Left lobe of liver (tissue), 2 donors: ENCODE results near the gene UBE2N. TPM values are rescaled to one million over a fixed set of nuclear protein-coding genes. Genes with fewer than 3 reads are reported as not detected.

Experiments
- ATAC-seq: fragments of 200-7000 bp; cut with Tn5 transposase; one replicate; pipeline ENCODE4 v1.9.1; 2020; ENCODE audit warnings: mild to moderate bottlenecking, moderate library complexity
- DNase-seq: peaks from one replicate; pipeline ENCODE4 v3.0.0-alpha.2; 2020; ENCODE audit warnings: low spot score
- total RNA-seq: library from RNA; stranded (reverse); gene quantifications from one replicate; pipeline ENCODE4 v1.2.1, GENCODE V29; 2021
- donor health status: DM: no; HTN: no; CAD: no; lungs with moderate emphysema.
- donor health status: DM: no; HTN: yes; CAD: no.

Gene UBE2N
- 25.1 TPM for total RNA-seq

GRCh38 chr12:93441617-93442410 is at the start of gene UBE2N:
Gene UBE2N, minus strand, starts transcription at chr12:93441947. Its CDS starts 63 bp downstream, at chr12:93441884.
- DNase-seq (peak; percentile 98), ATAC-seq (peak; percentile 95)

GRCh38 chr12:93484315-93484981 is 42.7 kb upstream of the UBE2N start:
- ATAC-seq (peak; percentile 54), DNase-seq (no peak)

GRCh38 chr12:93483151-93483807 is 41.5 kb upstream of the UBE2N start:
- DNase-seq (no peak), ATAC-seq (no peak)

GRCh38 chr12:93482721-93483120 is 41.0 kb upstream of the UBE2N start:
- DNase-seq (no peak), ATAC-seq (no peak)

GRCh38 chr12:93476555-93476954 is 34.8 kb upstream of the UBE2N start:
- ATAC-seq (peak; percentile 66), DNase-seq (no peak)

- DNase-seq (no peak), ATAC-seq (no peak)
Observed at GRCh38 chr12:93469386-93469785, 27.6 kb upstream of the UBE2N start.

- peak; percentile 4 for ATAC-seq
Observed at GRCh38 chr12:93468008-93468371, 26.2 kb upstream of the UBE2N start.

GRCh38 chr12:93467351-93468007 is 25.7 kb upstream of the UBE2N start, which contains the start of gene MRPL42:
Gene MRPL42, plus strand, starts transcription at chr12:93467514. Its CDS starts 1,772 bp downstream, at chr12:93469286.
- DNase-seq (peak; percentile 95), ATAC-seq (peak; percentile 98)

More at GRCh38 chr12:93468008-93468371, 26.2 kb upstream of the UBE2N start:
- DNase-seq = no peak

GRCh38 chr12:93466625-93467350 is 25.0 kb upstream of the UBE2N start:
- ATAC-seq = no peak
- DNase-seq = no peak

- ATAC-seq (no peak), DNase-seq (no peak)
Observed at GRCh38 chr12:93465841-93466240, 24.1 kb upstream of the UBE2N start.

GRCh38 chr12:93461503-93461902 is 19.8 kb upstream of the UBE2N start:
- ATAC-seq (no peak), DNase-seq (no peak)

- no peak for ATAC-seq
Observed at GRCh38 chr12:93460902-93461301, 19.2 kb upstream of the UBE2N start.

GRCh38 chr12:93460003-93460402 is 18.3 kb upstream of the UBE2N start:
- ATAC-seq = no peak
- no peak for DNase-seq

More at GRCh38 chr12:93460902-93461301, 19.2 kb upstream of the UBE2N start:
- DNase-seq = no peak

GRCh38 chr12:93459097-93459496 is 17.4 kb upstream of the UBE2N start:
- no peak for DNase-seq
- ATAC-seq = no peak

GRCh38 chr12:93456077-93456476 is 14.3 kb upstream of the UBE2N start:
- ATAC-seq (no peak), DNase-seq (no peak)

GRCh38 chr12:93453633-93454032 is 11.9 kb upstream of the UBE2N start:
- ATAC-seq (no peak), DNase-seq (no peak)

- no peak for DNase-seq
- no peak for ATAC-seq
Observed at GRCh38 chr12:93451423-93452158, 9.8 kb upstream of the UBE2N start.

- DNase-seq = no peak
- no peak for ATAC-seq
Observed at GRCh38 chr12:93449277-93449676, 7.5 kb upstream of the UBE2N start.

- DNase-seq (no peak), ATAC-seq (peak; percentile 70)
Observed at GRCh38 chr12:93448796-93449195, 7.0 kb upstream of the UBE2N start.
